ENCODE data around the gene UBE2E3.

The UBE2E3 gene

DNA sequence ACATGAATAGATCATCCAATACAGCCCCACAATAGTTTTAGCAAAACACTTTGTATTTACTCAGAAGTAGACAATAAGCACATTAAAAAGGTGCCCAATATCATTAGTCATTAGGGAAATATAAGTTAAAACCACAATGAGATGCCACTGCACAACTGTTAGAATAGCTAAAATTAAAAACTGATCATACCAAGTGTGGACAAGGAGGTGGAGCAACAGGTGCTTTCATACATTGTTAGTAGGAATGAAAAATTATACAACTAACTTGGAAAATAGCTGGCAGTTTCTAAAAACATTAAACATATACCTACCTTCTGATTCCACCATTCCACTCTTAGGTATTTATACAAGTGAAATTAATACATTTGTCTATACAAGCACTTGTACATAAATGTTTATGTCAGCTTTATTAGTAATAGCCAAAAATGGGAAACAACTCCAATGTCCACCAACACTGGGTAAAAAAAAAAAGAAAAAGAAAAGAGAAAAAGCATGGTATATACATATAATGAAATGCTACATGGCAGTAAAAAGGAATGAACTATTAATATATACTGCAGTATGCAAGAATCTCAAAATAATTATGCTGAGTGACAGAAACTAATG, 27.6 kb upstream of the UBE2E3 start:
- Histone ChIP-seq H3K27me3 (ENCODE audit: control insufficient read depth in 1 of 2, insufficient read depth in 2 of 2, low read length in 2 of 2) (no peaks in the 10 kb centered on the region), H3K9ac (ENCODE audit: low read length) (no peak overlapping the region), H3K36me3 (ENCODE audit: insufficient read depth, low read length) (no peaks in the 10 kb centered on the region), H3K4me1 (ENCODE audit: insufficient read depth, low read length) (no peaks in the 10 kb centered on the region), H3K27ac (ENCODE audit: low read depth, low read length) (no peak overlapping the region), H3K9me3 (ENCODE audit: low read length) (no peaks in the 10 kb centered on the region), H3K4me3 (ENCODE audit: low read depth in 1 of 2, low read length in 2 of 2) (no peak overlapping the region)

DNA sequence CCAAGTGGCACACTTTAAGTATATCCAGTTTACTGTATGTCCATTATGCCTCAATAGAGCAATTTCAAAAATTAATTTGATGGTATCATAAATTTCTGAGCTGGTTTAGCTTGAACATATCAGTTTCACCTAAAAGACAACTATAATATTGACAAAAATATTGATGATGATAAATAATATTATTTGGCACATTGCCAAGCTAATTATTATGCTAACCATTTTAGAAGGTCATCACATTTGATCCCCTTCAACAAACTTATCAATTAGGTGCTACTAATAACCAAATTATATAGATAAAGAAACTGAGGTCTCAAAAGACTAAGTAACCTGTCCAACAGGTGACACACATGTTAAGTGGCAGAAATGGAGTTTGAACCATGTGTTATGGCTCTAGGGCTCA, 26.9 kb upstream of the UBE2E3 start:
- no peaks in the 10 kb centered on the region for H3K27me3 ChIP-seq (ENCODE audit: control insufficient read depth in 1 of 2, insufficient read depth in 2 of 2, low read length in 2 of 2)
- no peaks in the 10 kb centered on the region for H3K9me3 ChIP-seq (ENCODE audit: low read length)
- no peaks in the 10 kb centered on the region for H3K4me1 ChIP-seq (ENCODE audit: insufficient read depth, low read length)
- no peak overlapping the region for H3K9ac ChIP-seq (ENCODE audit: low read length)
- no peak overlapping the region for H3K4me3 ChIP-seq (ENCODE audit: low read depth in 1 of 2, low read length in 2 of 2)
- no peaks in the 10 kb centered on the region for H3K36me3 ChIP-seq (ENCODE audit: insufficient read depth, low read length)
- no peak overlapping the region for H3K27ac ChIP-seq (ENCODE audit: low read depth, low read length)

DNA sequence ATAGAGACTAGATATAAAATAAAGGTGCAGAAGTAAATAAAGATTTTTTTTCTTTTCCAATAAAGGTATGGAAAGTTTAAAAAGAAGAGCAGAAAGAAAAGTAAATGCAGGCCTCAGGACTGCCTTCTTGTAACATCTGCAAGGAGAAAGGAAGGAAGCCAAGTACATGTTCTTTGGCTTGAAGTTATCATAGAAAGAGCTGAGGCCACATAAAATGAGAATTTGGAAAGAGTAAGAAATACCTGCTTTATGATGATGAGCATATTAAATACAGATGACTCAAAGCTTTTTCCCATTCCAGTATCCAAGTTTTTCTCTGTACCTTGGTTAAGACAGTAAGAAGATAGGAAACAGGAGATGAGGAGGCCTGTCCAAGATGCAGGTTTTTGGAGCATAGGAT, 25.3 kb upstream of the UBE2E3 start:
- no peak overlapping the region for H3K27ac ChIP-seq (ENCODE audit: low read depth, low read length)
- H3K9me3 ChIP-seq (ENCODE audit: low read length): no peaks in the 10 kb centered on the region
- H3K4me1 ChIP-seq (ENCODE audit: insufficient read depth, low read length): no peaks in the 10 kb centered on the region
- no peaks in the 10 kb centered on the region for H3K27me3 ChIP-seq (ENCODE audit: control insufficient read depth in 1 of 2, insufficient read depth in 2 of 2, low read length in 2 of 2)
- H3K4me3 ChIP-seq (ENCODE audit: low read depth in 1 of 2, low read length in 2 of 2): no peak overlapping the region
- no peak overlapping the region for H3K9ac ChIP-seq (ENCODE audit: low read length)
- no peaks in the 10 kb centered on the region for H3K36me3 ChIP-seq (ENCODE audit: insufficient read depth, low read length)

DNA sequence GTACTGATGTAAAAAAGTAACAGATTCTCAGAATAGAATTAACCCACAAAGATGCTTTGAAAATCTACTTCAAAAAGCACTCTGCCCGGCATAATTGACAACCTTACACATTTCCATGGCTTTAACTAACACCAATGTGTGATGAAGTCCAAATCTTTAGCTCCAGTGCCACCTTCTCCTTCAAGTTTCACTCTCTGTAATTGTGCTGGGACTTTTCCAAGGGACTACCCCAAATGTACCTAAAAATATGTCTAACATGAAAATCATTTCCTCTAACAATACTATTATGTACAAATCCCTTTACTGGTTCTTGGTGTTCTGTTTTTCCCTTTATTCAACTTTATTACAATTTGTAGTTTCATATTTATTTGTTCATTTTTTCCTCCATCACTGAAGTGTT, 20.6 kb upstream of the UBE2E3 start:
- Histone ChIP-seq H3K9ac (ENCODE audit: low read length) (no peak overlapping the region), H3K4me3 (ENCODE audit: low read depth in 1 of 2, low read length in 2 of 2) (no peak overlapping the region), H3K27ac (ENCODE audit: low read depth, low read length) (no peak overlapping the region), H3K27me3 (ENCODE audit: control insufficient read depth in 1 of 2, insufficient read depth in 2 of 2, low read length in 2 of 2) (no peaks in the 10 kb centered on the region), H3K9me3 (ENCODE audit: low read length) (no peaks in the 10 kb centered on the region), H3K36me3 (ENCODE audit: insufficient read depth, low read length) (no peaks in the 10 kb centered on the region), H3K4me1 (ENCODE audit: insufficient read depth, low read length) (no peaks in the 10 kb centered on the region)

DNA sequence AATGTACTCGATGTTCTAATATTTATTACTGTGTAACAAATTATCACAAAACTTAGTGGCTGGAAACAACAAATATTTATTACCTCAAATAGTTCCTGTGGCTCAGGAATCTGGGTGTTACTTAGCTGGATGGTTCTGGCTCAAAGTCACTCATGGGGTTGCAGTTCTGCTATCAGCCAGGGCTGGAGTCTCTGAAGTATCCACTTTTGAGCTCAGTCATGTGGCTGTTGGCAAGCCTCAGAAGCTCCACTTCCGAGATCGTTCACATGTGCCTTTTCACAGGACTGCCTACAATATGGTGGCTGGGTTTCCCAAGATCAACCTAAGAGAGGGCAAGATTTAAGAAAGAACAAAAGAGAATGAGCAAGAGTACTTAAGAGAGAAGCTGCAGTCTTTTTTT, 19.4 kb upstream of the UBE2E3 start:
- Histone ChIP-seq H3K9ac (ENCODE audit: low read length) (no peak overlapping the region), H3K4me3 (ENCODE audit: low read depth in 1 of 2, low read length in 2 of 2) (no peak overlapping the region), H3K4me1 (ENCODE audit: insufficient read depth, low read length) (no peaks in the 10 kb centered on the region), H3K9me3 (ENCODE audit: low read length) (no peaks in the 10 kb centered on the region), H3K36me3 (ENCODE audit: insufficient read depth, low read length) (no peaks in the 10 kb centered on the region), H3K27me3 (ENCODE audit: control insufficient read depth in 1 of 2, insufficient read depth in 2 of 2, low read length in 2 of 2) (no peaks in the 10 kb centered on the region), H3K27ac (ENCODE audit: low read depth, low read length) (no peak overlapping the region)

DNA sequence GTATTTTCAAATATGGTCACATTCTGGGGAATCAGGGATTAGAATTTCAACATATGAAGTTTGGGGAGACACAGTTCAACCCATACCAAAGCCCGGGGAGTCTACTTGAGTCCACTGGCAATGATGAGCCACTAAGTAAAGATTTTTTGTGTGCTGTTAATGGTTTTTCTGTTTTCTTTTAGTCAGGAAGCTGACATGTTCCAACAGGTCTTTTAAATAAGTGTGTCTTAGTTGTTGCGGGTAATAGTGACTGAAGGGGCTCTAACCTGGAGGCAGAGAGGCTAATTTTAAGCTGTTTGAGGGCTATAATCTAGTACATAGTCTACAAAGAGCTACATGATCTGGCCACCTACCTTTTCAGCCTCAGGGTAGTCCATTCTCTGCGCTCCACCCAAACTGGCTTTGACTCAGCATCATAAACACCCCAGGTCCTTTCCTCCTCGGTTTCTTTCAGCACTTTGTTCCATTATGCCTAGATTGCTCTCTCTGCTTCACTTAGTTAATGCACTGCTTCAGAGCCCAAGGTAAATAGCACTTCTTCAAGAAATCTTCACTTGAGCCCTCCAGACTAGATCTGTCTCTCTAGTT, 17.6 kb upstream of the UBE2E3 start:
- H3K9me3 ChIP-seq (ENCODE audit: low read length): no peaks in the 10 kb centered on the region
- no peak overlapping the region for H3K27ac ChIP-seq (ENCODE audit: low read depth, low read length)
- H3K9ac ChIP-seq (ENCODE audit: low read length): no peak overlapping the region
- H3K4me1 ChIP-seq (ENCODE audit: insufficient read depth, low read length): no peaks in the 10 kb centered on the region
- no peaks in the 10 kb centered on the region for H3K27me3 ChIP-seq (ENCODE audit: control insufficient read depth in 1 of 2, insufficient read depth in 2 of 2, low read length in 2 of 2)
- no peaks in the 10 kb centered on the region for H3K36me3 ChIP-seq (ENCODE audit: insufficient read depth, low read length)
- no peak overlapping the region for H3K4me3 ChIP-seq (ENCODE audit: low read depth in 1 of 2, low read length in 2 of 2)

DNA sequence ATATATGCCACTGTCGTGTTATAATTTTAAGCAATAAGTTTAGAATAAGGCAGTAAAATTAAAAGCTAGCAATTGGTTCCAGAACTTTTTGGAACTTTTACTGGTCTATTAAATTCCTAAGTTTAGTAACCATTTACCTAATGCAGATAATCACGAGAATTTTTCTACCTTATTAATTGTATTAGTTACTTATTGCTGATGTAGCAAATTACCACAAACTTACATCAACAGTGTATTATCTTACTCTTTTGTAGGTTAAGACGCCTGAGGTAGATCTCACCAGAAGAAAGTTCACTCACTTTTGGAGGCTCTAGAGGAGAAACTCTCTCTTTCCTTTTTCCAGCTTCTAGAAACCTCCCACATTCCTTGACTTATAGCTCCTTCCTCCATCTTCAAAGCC, 14.0 kb upstream of the UBE2E3 start:
- Histone ChIP-seq H3K27ac (ENCODE audit: low read depth, low read length) (no peak overlapping the region), H3K27me3 (ENCODE audit: control insufficient read depth in 1 of 2, insufficient read depth in 2 of 2, low read length in 2 of 2) (no peaks in the 10 kb centered on the region), H3K9ac (ENCODE audit: low read length) (no peak overlapping the region), H3K4me3 (ENCODE audit: low read depth in 1 of 2, low read length in 2 of 2) (no peak overlapping the region), H3K36me3 (ENCODE audit: insufficient read depth, low read length) (no peaks in the 10 kb centered on the region), H3K9me3 (ENCODE audit: low read length) (no peaks in the 10 kb centered on the region), H3K4me1 (ENCODE audit: insufficient read depth, low read length) (peaks cover 7% of the 10 kb centered on the region)

DNA sequence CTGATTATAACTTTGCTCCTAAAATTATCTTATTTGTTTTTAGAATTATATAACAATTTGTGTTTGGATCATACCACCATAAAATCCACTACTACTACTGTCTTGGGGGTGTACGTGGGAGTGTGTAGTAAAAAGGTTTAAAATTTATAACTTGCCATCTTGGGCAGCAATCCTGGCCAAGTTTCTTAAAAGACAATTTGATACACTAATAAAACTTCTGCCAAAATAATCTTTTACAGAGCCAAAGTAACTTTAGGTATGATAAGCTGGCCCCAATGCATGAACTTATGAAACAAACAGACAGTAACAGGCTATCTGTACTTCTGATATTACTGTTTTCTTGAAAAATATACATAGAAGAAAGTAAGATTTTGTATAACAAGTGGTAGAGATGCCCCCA, 11.3 kb upstream of the UBE2E3 start:
- Histone ChIP-seq H3K36me3 (ENCODE audit: insufficient read depth, low read length) (no peaks in the 10 kb centered on the region), H3K27me3 (ENCODE audit: control insufficient read depth in 1 of 2, insufficient read depth in 2 of 2, low read length in 2 of 2) (no peaks in the 10 kb centered on the region), H3K4me3 (ENCODE audit: low read depth in 1 of 2, low read length in 2 of 2) (no peak overlapping the region), H3K9ac (ENCODE audit: low read length) (no peak overlapping the region), H3K27ac (ENCODE audit: low read depth, low read length) (no peak overlapping the region), H3K4me1 (ENCODE audit: insufficient read depth, low read length) (peaks cover 7% of the 10 kb centered on the region), H3K9me3 (ENCODE audit: low read length) (no peaks in the 10 kb centered on the region)

DNA sequence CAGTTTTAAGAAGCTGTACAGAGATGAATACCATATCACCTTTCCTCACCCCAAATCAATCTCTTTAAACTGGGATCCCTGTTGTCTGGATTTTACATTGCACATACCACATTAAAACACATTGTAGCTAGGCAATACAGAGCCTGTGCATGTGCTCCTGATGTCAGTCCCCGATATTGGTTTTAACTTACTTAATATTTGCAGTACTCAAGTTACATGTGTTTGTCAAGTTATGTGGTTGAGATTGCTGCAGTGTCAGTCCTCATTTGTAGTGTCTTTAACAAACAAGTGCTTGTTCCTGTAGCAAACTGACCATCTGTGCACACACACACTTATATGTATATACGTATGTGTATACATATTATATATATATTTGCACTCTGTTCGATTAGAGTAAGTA, 10.4 kb upstream of the UBE2E3 start:
- Histone ChIP-seq H3K4me1 (ENCODE audit: insufficient read depth, low read length) (peaks cover 7% of the 10 kb centered on the region), H3K9ac (ENCODE audit: low read length) (no peak overlapping the region), H3K9me3 (ENCODE audit: low read length) (no peaks in the 10 kb centered on the region), H3K27ac (ENCODE audit: low read depth, low read length) (no peak overlapping the region), H3K4me3 (ENCODE audit: low read depth in 1 of 2, low read length in 2 of 2) (no peak overlapping the region), H3K27me3 (ENCODE audit: control insufficient read depth in 1 of 2, insufficient read depth in 2 of 2, low read length in 2 of 2) (no peaks in the 10 kb centered on the region), H3K36me3 (ENCODE audit: insufficient read depth, low read length) (no peaks in the 10 kb centered on the region)

DNA sequence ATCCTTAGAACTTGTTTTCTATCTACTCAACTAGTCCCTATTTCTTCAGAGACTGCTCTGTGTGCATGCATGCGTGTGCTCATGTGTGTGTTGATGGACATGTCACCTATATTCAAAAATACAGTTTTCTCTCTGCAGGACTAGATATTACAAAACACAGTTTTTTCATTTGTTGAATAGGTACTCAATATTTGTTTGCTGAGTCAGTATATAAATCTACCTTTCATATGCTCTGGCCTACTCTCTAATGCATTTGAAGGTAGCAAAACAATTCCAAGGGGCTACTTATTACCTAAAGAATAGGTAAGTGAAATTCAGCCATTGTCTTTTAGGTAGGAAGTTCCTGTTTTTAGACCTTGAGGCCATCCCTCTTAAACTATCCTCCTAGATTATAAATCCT, 8.6 kb upstream of the UBE2E3 start:
- no peaks in the 10 kb centered on the region for H3K27me3 ChIP-seq (ENCODE audit: control insufficient read depth in 1 of 2, insufficient read depth in 2 of 2, low read length in 2 of 2)
- H3K4me1 ChIP-seq (ENCODE audit: insufficient read depth, low read length): peaks cover 7% of the 10 kb centered on the region
- no peaks in the 10 kb centered on the region for H3K9me3 ChIP-seq (ENCODE audit: low read length)
- no peak overlapping the region for H3K27ac ChIP-seq (ENCODE audit: low read depth, low read length)
- no peak overlapping the region for H3K4me3 ChIP-seq (ENCODE audit: low read depth in 1 of 2, low read length in 2 of 2)
- no peaks in the 10 kb centered on the region for H3K36me3 ChIP-seq (ENCODE audit: insufficient read depth, low read length)
- H3K9ac ChIP-seq (ENCODE audit: low read length): no peak overlapping the region

DNA sequence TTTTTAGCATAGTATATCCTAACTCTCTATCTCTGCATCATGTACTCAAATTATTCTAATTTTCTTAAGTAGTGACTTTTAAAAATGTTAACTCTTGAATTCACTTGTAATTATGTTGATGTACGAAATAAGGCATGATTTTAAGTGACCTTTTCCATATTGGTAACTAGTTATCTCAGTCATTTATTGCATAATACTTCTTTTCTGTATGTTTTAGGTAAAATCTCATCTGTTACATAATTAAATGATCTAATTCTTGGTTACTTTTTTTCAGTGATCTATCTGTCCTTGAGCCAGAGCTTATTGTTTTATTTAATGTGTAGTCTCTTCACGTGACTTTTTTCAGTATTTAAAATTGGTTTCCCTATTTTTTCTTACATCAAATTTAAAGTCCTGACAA, 4.8 kb upstream of the UBE2E3 start:
- Histone ChIP-seq H3K27ac (ENCODE audit: low read depth, low read length) (no peak overlapping the region), H3K9ac (ENCODE audit: low read length) (no peak overlapping the region), H3K9me3 (ENCODE audit: low read length) (no peaks in the 10 kb centered on the region), H3K4me3 (ENCODE audit: low read depth in 1 of 2, low read length in 2 of 2) (no peak overlapping the region), H3K36me3 (ENCODE audit: insufficient read depth, low read length) (no peaks in the 10 kb centered on the region), H3K27me3 (ENCODE audit: control insufficient read depth in 1 of 2, insufficient read depth in 2 of 2, low read length in 2 of 2) (no peaks in the 10 kb centered on the region), H3K4me1 (ENCODE audit: insufficient read depth, low read length) (peaks cover 6% of the 10 kb centered on the region)
